ENCODE results near the gene RING1. TPM values are rescaled to one million over a fixed set of nuclear protein-coding genes. Genes with fewer than 3 reads are reported as not detected.
"Not testable (repeated sequence)": the region's sequence is repeated elsewhere in the genome, so short reads cannot be mapped to it uniquely, and the experiment has no call there.

Gene RING1
- total and polyA plus RNA-seq, 5 donors, result 30.4 to 38.2 (median 33.7) TPM

- Histone ChIP-seq H3K27ac (ENCODE audit: low read length) (no peak overlapping the region), H3K9me3 (ENCODE audit: control insufficient read depth, low read length) (no peaks in the 10 kb centered on the region), H3K27me3 (ENCODE audit: control insufficient read depth, insufficient read depth) (no peaks in the 10 kb centered on the region), H3K4me3 (ENCODE audit: low read length) (no peak overlapping the region), H3K4me1 (ENCODE audit: control insufficient read depth, insufficient read depth, low read length) (no peaks in the 10 kb centered on the region)
- DNase-seq (peak in 1 of 3 donors; percentile 15), ATAC-seq (no peak)
- intact Hi-C loops (cut with DNase I), result no loop called here
- 81% methylated on average over 18 of the region's 18 CpGs for WGBS
Measured at GRCh38 chr6:33211666-33212422, 3.5 kb downstream of the RING1 start.

GRCh38 chr6:33212857-33213165 is 4.5 kb downstream of the RING1 start:
- ATAC-seq (no peak), DNase-seq (no peak)
- WGBS, result 4% methylated on average over 6 of the region's 6 CpGs
- Histone ChIP-seq H3K27me3 (ENCODE audit: control insufficient read depth, insufficient read depth) (no peaks in the 10 kb centered on the region), H3K9me3 (ENCODE audit: control insufficient read depth, low read length) (no peaks in the 10 kb centered on the region), H3K4me1 (ENCODE audit: control insufficient read depth, insufficient read depth, low read length) (no peaks in the 10 kb centered on the region), H3K27ac (ENCODE audit: low read length) (no peak overlapping the region), H3K4me3 (ENCODE audit: low read length) (peak overlapping the region; percentile 62)
- intact Hi-C loops (cut with DNase I), result no loop called here

GRCh38 chr6:33213166-33213988 is 5.1 kb downstream of the RING1 start:
- H3K27ac ChIP-seq (ENCODE audit: low read length), result no peak overlapping the region
- no peaks in the 10 kb centered on the region for H3K9me3 ChIP-seq (ENCODE audit: control insufficient read depth, low read length)
- intact Hi-C loops (cut with DNase I), result no loop called here
- under 1% methylated on average over 43 of the region's 43 CpGs for WGBS
- no peaks in the 10 kb centered on the region for H3K4me1 ChIP-seq (ENCODE audit: control insufficient read depth, insufficient read depth, low read length)
- H3K4me3 ChIP-seq (ENCODE audit: low read length), result peak overlapping the region; percentile 62
- H3K27me3 ChIP-seq (ENCODE audit: control insufficient read depth, insufficient read depth), result no peaks in the 10 kb centered on the region
- peak; percentile 42 to 47 for ATAC-seq
- peak; percentile 34 to 77 (median 76) for DNase-seq

- peak in 1 of 3 donors; percentile 40 for DNase-seq
- Histone ChIP-seq H3K4me1 (ENCODE audit: control insufficient read depth, insufficient read depth, low read length) (no peaks in the 10 kb centered on the region), H3K27me3 (ENCODE audit: control insufficient read depth, insufficient read depth) (no peaks in the 10 kb centered on the region), H3K4me3 (ENCODE audit: low read length) (peak overlapping the region; percentile 62), H3K9me3 (ENCODE audit: control insufficient read depth, low read length) (no peaks in the 10 kb centered on the region), H3K27ac (ENCODE audit: low read length) (no peak overlapping the region)
- 14% methylated on average over 9 of the region's 9 CpGs for WGBS
- intact Hi-C loops (cut with DNase I), result no loop called here
- ATAC-seq, result peak in 1 of 2 donors; percentile 15
Measured at GRCh38 chr6:33213989-33214335, 5.7 kb downstream of the RING1 start.

GRCh38 chr6:33215271-33216116 is 7.2 kb downstream of the RING1 start:
- ATAC-seq, result no peak
- H3K9me3 ChIP-seq (ENCODE audit: control insufficient read depth, low read length), result no peaks in the 10 kb centered on the region
- 77% methylated on average over 9 of the region's 9 CpGs for WGBS
- H3K27me3 ChIP-seq (ENCODE audit: control insufficient read depth, insufficient read depth), result no peaks in the 10 kb centered on the region
- no peak for DNase-seq
- no peak overlapping the region for H3K4me3 ChIP-seq (ENCODE audit: low read length)
- no peaks in the 10 kb centered on the region for H3K4me1 ChIP-seq (ENCODE audit: control insufficient read depth, insufficient read depth, low read length)
- intact Hi-C loops (cut with DNase I), result no loop called here
- no peak overlapping the region for H3K27ac ChIP-seq (ENCODE audit: low read length)

- Histone ChIP-seq H3K4me3 (ENCODE audit: low read length) (no peak overlapping the region), H3K9me3 (ENCODE audit: control insufficient read depth, low read length) (no peaks in the 10 kb centered on the region), H3K4me1 (ENCODE audit: control insufficient read depth, insufficient read depth, low read length) (no peaks in the 10 kb centered on the region), H3K27ac (ENCODE audit: low read length) (no peak overlapping the region), H3K27me3 (ENCODE audit: control insufficient read depth, insufficient read depth) (no peaks in the 10 kb centered on the region)
- intact Hi-C loops (cut with DNase I), result no loop called here
- WGBS, result 82% methylated on average over 4 of the region's 4 CpGs
- no peak for DNase-seq
- ATAC-seq, result no peak
Measured at GRCh38 chr6:33216117-33216649, 7.9 kb downstream of the RING1 start.

- DNase-seq, result no peak
- H3K9me3 ChIP-seq (ENCODE audit: control insufficient read depth, low read length), result no peaks in the 10 kb centered on the region
- no peak for ATAC-seq
- H3K27me3 ChIP-seq (ENCODE audit: control insufficient read depth, insufficient read depth), result no peaks in the 10 kb centered on the region
- WGBS, result 84% methylated on average over 6 of the region's 6 CpGs
- no peaks in the 10 kb centered on the region for H3K4me1 ChIP-seq (ENCODE audit: control insufficient read depth, insufficient read depth, low read length)
- H3K4me3 ChIP-seq (ENCODE audit: low read length), result no peak overlapping the region
- intact Hi-C loops (cut with DNase I), result no loop called here
- no peak overlapping the region for H3K27ac ChIP-seq (ENCODE audit: low read length)
Measured at GRCh38 chr6:33217246-33217645, 8.9 kb downstream of the RING1 start.

GRCh38 chr6:33217681-33218080 is 9.4 kb downstream of the RING1 start:
- Histone ChIP-seq H3K4me1 (ENCODE audit: control insufficient read depth, insufficient read depth, low read length) (no peaks in the 10 kb centered on the region), H3K9me3 (ENCODE audit: control insufficient read depth, low read length) (no peaks in the 10 kb centered on the region), H3K27ac (ENCODE audit: low read length) (no peak overlapping the region), H3K27me3 (ENCODE audit: control insufficient read depth, insufficient read depth) (no peaks in the 10 kb centered on the region), H3K4me3 (ENCODE audit: low read length) (no peak overlapping the region)
- intact Hi-C loops (cut with DNase I), result no loop called here
- ATAC-seq (no peak), DNase-seq (no peak)
- WGBS, result 54% methylated on average over 3 of the region's 3 CpGs

GRCh38 chr6:33226503-33227120 is 18.3 kb downstream of the RING1 start:
- H3K4me3 ChIP-seq (ENCODE audit: low read length); DNase-seq; ATAC-seq; H3K27me3 ChIP-seq (ENCODE audit: control insufficient read depth, insufficient read depth); H3K4me1 ChIP-seq (ENCODE audit: control insufficient read depth, insufficient read depth, low read length); intact Hi-C loops (cut with DNase I); H3K27ac ChIP-seq (ENCODE audit: low read length); H3K9me3 ChIP-seq (ENCODE audit: control insufficient read depth, low read length): not testable (repeated sequence)
- 45% methylated on average over 14 of the region's 14 CpGs for WGBS

- no peak for DNase-seq
- H3K4me1 ChIP-seq (ENCODE audit: control insufficient read depth, insufficient read depth, low read length), result peaks cover 1% of the 10 kb centered on the region
- H3K9me3 ChIP-seq (ENCODE audit: control insufficient read depth, low read length), result no peaks in the 10 kb centered on the region
- H3K4me3 ChIP-seq (ENCODE audit: low read length), result no peak overlapping the region
- no peaks in the 10 kb centered on the region for H3K27me3 ChIP-seq (ENCODE audit: control insufficient read depth, insufficient read depth)
- no peak overlapping the region for H3K27ac ChIP-seq (ENCODE audit: low read length)
- 16% methylated on average over 6 of the region's 6 CpGs for WGBS
- no peak for ATAC-seq
- intact Hi-C loops (cut with DNase I), result no loop called here
Measured at GRCh38 chr6:33235221-33235634, 26.9 kb downstream of the RING1 start.

All from right cardiac atrium (tissue), 5 donors.